ENCODE measurements around the gene MYRIP. TPM values are rescaled to one million over a fixed set of nuclear protein-coding genes. Genes with fewer than 3 reads are reported as not detected.

MYRIP gene
- total and polyA plus RNA-seq, 10 of the 15 experiments (the other 5 are each of a cell fraction or from before 2014, with no cell fraction given): 0.03 to 0.08 (median 0.04) TPM; not detected in 6

- no peak for TF ChIP-seq RELB (IDR thresholded peaks at IDR 0.05; ENCODE audit: low read depth)
Observed at GRCh38 chr3:39965461-39965860, 156.1 kb downstream of the MYRIP start (continued).

- H3K27ac ChIP-seq (ENCODE audit: control insufficient read depth, insufficient read depth): no peak overlapping the region
- ChIA-PET SMC1A (ENCODE audit: uncharacterized antibody, unreplicated experiment) (no interaction called here), POLR2A (no interaction called here), RAD21 (ENCODE audit: unreplicated experiment) (no interaction called here), CTCF (no interaction called here)
- H3K79me2 ChIP-seq (ENCODE audit: control insufficient read depth, insufficient read depth, low read length): no peaks in the 10 kb centered on the region
- H4K20me1 ChIP-seq (ENCODE audit: control insufficient read depth, insufficient read depth): no peaks in the 10 kb centered on the region
- no peak for FAIRE-seq
- no peak overlapping the region for H2AFZ ChIP-seq (ENCODE audit: control insufficient read depth, low read depth, low read length)
- no peaks in the 10 kb centered on the region for H3K9me3 ChIP-seq (replicated peaks; ENCODE audit: control insufficient read depth, insufficient read depth, low read length)
- intact Hi-C loops (cut with micrococcal nuclease; ENCODE audit: unreplicated experiment) (no loop called here), in situ Hi-C loops (cut with MboI) (no loop called here)
- BruUV-seq (replicated peaks): no TSS peak
- no peaks in the 10 kb centered on the region for H3K27me3 ChIP-seq (replicated peaks in 1 of 2; ENCODE audit: control insufficient read depth in 2 of 2, insufficient read depth in 2 of 2, low read length in 1 of 2)
- DNase-seq (ENCODE audit: low read depth, low spot score): no peak
- TF ChIP-seq HDAC2 (IDR thresholded peaks at IDR 0.05) (no peak), USF1 (IDR thresholded peaks at IDR 0.05; ENCODE audit: borderline replicate concordance, extremely low read length, insufficient read depth, low read depth, low read length) (no peak), E4F1 (IDR thresholded peaks at IDR 0.05; ENCODE audit: borderline replicate concordance, partially characterized antibody) (no peak)
- TF ChIP-seq, protein P1, sequence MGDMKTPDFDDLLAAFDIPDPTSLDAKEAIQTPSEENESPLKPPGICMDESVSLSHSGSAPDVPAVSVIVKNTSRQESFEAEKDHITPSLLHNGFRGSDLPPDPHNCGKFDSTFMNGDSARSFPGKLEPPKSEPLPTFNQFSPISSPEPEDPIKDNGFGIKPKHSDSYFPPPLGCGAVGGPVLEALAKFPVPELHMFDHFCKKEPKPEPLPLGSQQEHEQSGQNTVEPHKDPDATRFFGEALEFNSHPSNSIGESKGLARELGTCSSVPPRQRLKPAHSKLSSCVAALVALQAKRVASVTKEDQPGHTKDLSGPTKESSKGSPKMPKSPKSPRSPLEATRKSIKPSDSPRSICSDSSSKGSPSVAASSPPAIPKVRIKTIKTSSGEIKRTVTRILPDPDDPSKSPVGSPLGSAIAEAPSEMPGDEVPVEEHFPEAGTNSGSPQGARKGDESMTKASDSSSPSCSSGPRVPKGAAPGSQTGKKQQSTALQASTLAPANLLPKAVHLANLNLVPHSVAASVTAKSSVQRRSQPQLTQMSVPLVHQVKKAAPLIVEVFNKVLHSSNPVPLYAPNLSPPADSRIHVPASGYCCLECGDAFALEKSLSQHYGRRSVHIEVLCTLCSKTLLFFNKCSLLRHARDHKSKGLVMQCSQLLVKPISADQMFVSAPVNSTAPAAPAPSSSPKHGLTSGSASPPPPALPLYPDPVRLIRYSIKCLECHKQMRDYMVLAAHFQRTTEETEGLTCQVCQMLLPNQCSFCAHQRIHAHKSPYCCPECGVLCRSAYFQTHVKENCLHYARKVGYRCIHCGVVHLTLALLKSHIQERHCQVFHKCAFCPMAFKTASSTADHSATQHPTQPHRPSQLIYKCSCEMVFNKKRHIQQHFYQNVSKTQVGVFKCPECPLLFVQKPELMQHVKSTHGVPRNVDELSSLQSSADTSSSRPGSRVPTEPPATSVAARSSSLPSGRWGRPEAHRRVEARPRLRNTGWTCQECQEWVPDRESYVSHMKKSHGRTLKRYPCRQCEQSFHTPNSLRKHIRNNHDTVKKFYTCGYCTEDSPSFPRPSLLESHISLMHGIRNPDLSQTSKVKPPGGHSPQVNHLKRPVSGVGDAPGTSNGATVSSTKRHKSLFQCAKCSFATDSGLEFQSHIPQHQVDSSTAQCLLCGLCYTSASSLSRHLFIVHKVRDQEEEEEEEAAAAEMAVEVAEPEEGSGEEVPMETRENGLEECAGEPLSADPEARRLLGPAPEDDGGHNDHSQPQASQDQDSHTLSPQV (IDR thresholded peaks at IDR 0.05): no peak
- 44% methylated on average over 2 of the region's 2 CpGs for WGBS (ENCODE audit: insufficient coverage, insufficient replicate concordance, low lambda C conversion rate, missing lambda C conversion rate)
- H3K36me3 ChIP-seq (ENCODE audit: control insufficient read depth in 2 of 2, insufficient read depth in 2 of 2, low read length in 1 of 2): no peaks in the 10 kb centered on the region
- ATAC-seq: no peak
- no peak overlapping the region for H3K9ac ChIP-seq (ENCODE audit: control insufficient read depth, insufficient read depth, low read length)
- H3K4me3 ChIP-seq: no peak overlapping the region
- H3K4me2 ChIP-seq (ENCODE audit: control insufficient read depth, insufficient read depth): no peak overlapping the region
- no peaks in the 10 kb centered on the region for H3K4me1 ChIP-seq (ENCODE audit: control insufficient read depth, insufficient read depth, low read length)
Observed at GRCh38 chr3:39965997-39966396, 156.6 kb downstream of the MYRIP start.

Measured in GM12878 (cell line).